Effector memory CD8-positive, alpha-beta T cell (primary cell): ENCODE results near the gene SLC9A9.
"Not testable (repeated sequence)": the region's sequence is repeated elsewhere in the genome, so short reads cannot be mapped to it uniquely, and the experiment has no call there.

Experiments
- ATAC-seq: fragments of 150-1000 bp; cut with Tn5 transposase; replicated peaks from 2 replicates; pipeline ENCODE4 v1.10.0; 2021; ENCODE audit warnings: mild to moderate bottlenecking, moderate library complexity
- DNase-seq, 3 experiments: peaks; one replicate each; pipeline ENCODE4 v3.0.0; 2021
- H3K27ac Mint-ChIP-seq, 2 donors: one replicate each; pipeline ENCODE4 v1.8.0; 2022; ENCODE audit warnings: mild to moderate bottlenecking in 2 of 2, mixed read lengths in 2 of 2, moderate library complexity in 2 of 2
- H3K27me3 Mint-ChIP-seq, 2 donors: one replicate each; pipeline ENCODE4 v1.8.0; 2022; ENCODE audit warnings: mixed read lengths in 2 of 2
- H3K36me3 Mint-ChIP-seq: one replicate; pipeline ENCODE4 v1.8.0; 2022; ENCODE audit warnings: mild to moderate bottlenecking, moderate library complexity, mixed read lengths; ENCODE audit not compliant: insufficient read depth
- H3K4me1 Mint-ChIP-seq, 2 donors: one replicate each; pipeline ENCODE4 v1.8.0; 2022; ENCODE audit warnings: low read depth in 2 of 2, mixed read lengths in 2 of 2
- H3K4me3 Mint-ChIP-seq, 2 donors: one replicate each; pipeline ENCODE4 v1.8.0; 2022; ENCODE audit warnings: mild to moderate bottlenecking in 2 of 2, mixed read lengths in 2 of 2, moderate library complexity in 2 of 2
- H3K9me3 Mint-ChIP-seq, 2 donors: one replicate each; pipeline ENCODE4 v1.8.0; 2022; ENCODE audit warnings: mixed read lengths in 2 of 2
- total RNA-seq, 9 experiments: gene quantifications; one replicate each; lab custom pipeline; 2026; lab: John Stamatoyannopoulos, UW

SLC9A9 gene
- 2.0 to 46.0 (median 15.7) reads per million in 9 experiments for total RNA-seq

- ATAC-seq, result peak; percentile 92
Observed at GRCh38 chr3:143847787-143848631, at the start of gene SLC9A9. SLC9A9 (minus strand) TSS chr3:143848468; CDS start chr3:143848322, 146 bp downstream.

GRCh38 chr3:143897576-143898295, 49.5 kb upstream of the SLC9A9 start:
- DNase-seq (no peak), ATAC-seq (no peak)
- H3K4me3 Mint-ChIP-seq, result no peak overlapping the region
- H3K36me3 Mint-ChIP-seq, result no peaks in the 10 kb centered on the region
- H3K27me3 Mint-ChIP-seq, result peaks cover 2 to 6% of the 10 kb centered on the region in 2 donors
- no peak overlapping the region for H3K27ac Mint-ChIP-seq
- H3K4me1 Mint-ChIP-seq, result no peaks in the 10 kb centered on the region
- no peaks in the 10 kb centered on the region for H3K9me3 Mint-ChIP-seq

More at GRCh38 chr3:143847787-143848631, at the start of gene SLC9A9:
- H3K36me3 Mint-ChIP-seq, result peaks cover 9% of the 10 kb centered on the region
- peak within 1 kb of the TSS; percentile 89 to 96 for H3K27ac Mint-ChIP-seq
- no peaks in the 10 kb centered on the region for H3K27me3 Mint-ChIP-seq
- DNase-seq, result peak; percentile 16 to 24 (median 20)
- H3K9me3 Mint-ChIP-seq, result no peaks in the 10 kb centered on the region
- peaks cover 27 to 52% of the 10 kb centered on the region in 2 donors for H3K4me1 Mint-ChIP-seq
- H3K4me3 Mint-ChIP-seq, result peak within 1 kb of the TSS; percentile 96 to 98

GRCh38 chr3:143896486-143896885, 48.2 kb upstream of the SLC9A9 start:
- no peak overlapping the region for H3K4me3 Mint-ChIP-seq
- no peaks in the 10 kb centered on the region for H3K9me3 Mint-ChIP-seq
- ATAC-seq, result no peak

DNA sequence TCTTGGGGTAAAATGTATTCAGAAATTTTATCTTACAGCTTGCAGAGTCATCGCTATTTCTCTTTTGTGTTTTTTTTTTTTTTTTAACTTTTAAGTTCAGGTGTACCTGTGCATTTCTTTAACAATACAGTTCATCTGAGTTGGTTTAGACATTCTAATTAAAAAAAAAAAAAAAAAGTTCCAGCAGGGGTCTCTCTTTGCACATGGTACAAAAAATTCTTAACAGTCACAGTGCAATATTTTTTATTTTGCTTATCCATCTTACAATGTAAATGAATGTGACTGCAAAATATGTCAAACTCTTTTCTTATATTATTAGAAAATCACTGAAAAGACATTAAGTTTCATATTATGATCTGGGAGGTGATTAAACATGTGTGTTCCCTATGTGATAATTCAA, 47.5 kb upstream of the SLC9A9 start:
- DNase-seq (no peak), ATAC-seq (no peak)
- Mint-ChIP-seq H3K9me3 (no peaks in the 10 kb centered on the region), H3K4me3 (no peak overlapping the region), H3K27me3 (peaks cover 17 to 20% of the 10 kb centered on the region in 2 donors), H3K4me1 (no peaks in the 10 kb centered on the region), H3K27ac (no peak overlapping the region), H3K36me3 (no peaks in the 10 kb centered on the region)

More at GRCh38 chr3:143896486-143896885, 48.2 kb upstream of the SLC9A9 start:
- Mint-ChIP-seq H3K4me1 (no peaks in the 10 kb centered on the region), H3K36me3 (no peaks in the 10 kb centered on the region), H3K27me3 (peaks cover 15 to 18% of the 10 kb centered on the region in 2 donors), H3K27ac (no peak overlapping the region)
- no peak for DNase-seq

GRCh38 chr3:143888846-143889245, 40.6 kb upstream of the SLC9A9 start:
- Mint-ChIP-seq H3K9me3 (no peaks in the 10 kb centered on the region), H3K4me3 (no peak overlapping the region), H3K27ac (no peak overlapping the region), H3K36me3 (no peaks in the 10 kb centered on the region), H3K4me1 (no peaks in the 10 kb centered on the region), H3K27me3 (peaks cover 14 to 25% of the 10 kb centered on the region in 2 donors)
- no peak for DNase-seq
- ATAC-seq, result no peak

GRCh38 chr3:143888166-143888565, 39.9 kb upstream of the SLC9A9 start:
- DNase-seq (no peak), ATAC-seq (no peak)
- H3K36me3 Mint-ChIP-seq, result no peaks in the 10 kb centered on the region
- no peaks in the 10 kb centered on the region for H3K4me1 Mint-ChIP-seq
- H3K9me3 Mint-ChIP-seq, result no peaks in the 10 kb centered on the region
- H3K27ac Mint-ChIP-seq, result no peak overlapping the region
- H3K27me3 Mint-ChIP-seq, result peaks cover 14 to 31% of the 10 kb centered on the region in 2 donors
- no peak overlapping the region for H3K4me3 Mint-ChIP-seq

DNA sequence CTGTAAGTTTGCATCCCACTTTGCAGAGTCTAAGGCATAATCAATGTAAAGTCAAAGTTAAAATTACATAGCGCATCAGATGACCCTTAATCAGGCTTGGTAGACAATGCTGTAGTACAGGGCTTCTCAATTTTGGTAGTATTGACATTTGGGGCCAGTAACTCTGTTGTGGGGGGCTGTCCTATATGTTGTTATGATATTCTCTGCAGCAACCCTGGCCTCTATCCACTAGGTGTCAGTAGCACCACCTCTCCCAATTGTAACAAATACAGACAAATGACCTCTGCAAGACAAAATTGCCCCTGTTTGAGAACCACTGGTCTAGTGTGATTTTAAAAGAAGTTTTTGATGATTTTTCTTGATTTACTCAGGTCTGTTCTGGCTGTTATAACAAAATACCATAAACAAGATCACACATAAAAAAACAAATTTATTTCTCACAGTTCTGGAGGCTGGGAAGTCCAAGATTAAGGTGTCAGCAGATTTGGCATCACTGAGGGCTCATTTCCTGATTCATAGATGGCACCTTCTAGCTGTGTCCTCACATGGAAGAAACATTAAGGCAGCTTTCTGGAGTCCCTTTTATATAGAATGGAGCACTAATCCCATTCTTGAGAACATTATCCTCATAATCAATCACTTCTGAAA, 37.6 kb upstream of the SLC9A9 start:
- Mint-ChIP-seq H3K4me3 (no peak overlapping the region), H3K9me3 (no peaks in the 10 kb centered on the region), H3K27me3 (peaks cover 5 to 26% of the 10 kb centered on the region in 2 donors), H3K4me1 (no peaks in the 10 kb centered on the region), H3K36me3 (no peaks in the 10 kb centered on the region), H3K27ac (no peak overlapping the region)
- ATAC-seq, result peak; percentile 79
- DNase-seq, result peak; percentile 11 to 14 (median 14)

- no peak overlapping the region for H3K4me3 Mint-ChIP-seq
- H3K27me3 Mint-ChIP-seq, result peaks cover 9 to 28% of the 10 kb centered on the region in 2 donors
- H3K4me1 Mint-ChIP-seq, result no peaks in the 10 kb centered on the region
- DNase-seq (no peak), ATAC-seq (no peak)
- no peaks in the 10 kb centered on the region for H3K36me3 Mint-ChIP-seq
- H3K27ac Mint-ChIP-seq, result no peak overlapping the region
- no peaks in the 10 kb centered on the region for H3K9me3 Mint-ChIP-seq
Observed at GRCh38 chr3:143884861-143885260, 36.6 kb upstream of the SLC9A9 start.

DNA sequence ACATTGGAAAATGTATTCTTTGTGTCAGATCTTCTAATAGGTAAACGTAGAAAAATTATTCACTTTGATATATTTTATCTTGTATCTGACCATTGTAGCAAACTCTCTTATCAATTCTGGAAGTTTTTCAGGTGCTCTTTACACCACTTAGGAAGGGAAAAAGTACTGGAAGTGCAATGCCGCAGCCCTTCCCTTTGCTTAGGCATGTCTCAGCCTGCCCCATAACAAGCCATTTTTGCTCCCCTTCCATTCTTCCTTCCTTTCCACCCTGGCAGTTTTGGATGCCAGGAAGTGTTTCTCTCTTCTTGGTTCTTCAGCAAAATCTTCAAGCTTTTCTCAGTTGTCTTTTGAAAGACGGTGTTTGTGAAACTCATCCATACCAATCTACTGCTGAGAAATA, 34.9 kb upstream of the SLC9A9 start:
- H3K4me1 Mint-ChIP-seq, result no peaks in the 10 kb centered on the region
- H3K9me3 Mint-ChIP-seq, result no peaks in the 10 kb centered on the region
- no peaks in the 10 kb centered on the region for H3K36me3 Mint-ChIP-seq
- no peak overlapping the region for H3K27ac Mint-ChIP-seq
- H3K27me3 Mint-ChIP-seq, result peaks cover 9 to 28% of the 10 kb centered on the region in 2 donors
- DNase-seq (no peak), ATAC-seq (no peak)
- no peak overlapping the region for H3K4me3 Mint-ChIP-seq

GRCh38 chr3:143881095-143881494, 32.8 kb upstream of the SLC9A9 start:
- H3K27ac Mint-ChIP-seq, result no peak overlapping the region
- peaks cover 9 to 26% of the 10 kb centered on the region in 2 donors for H3K27me3 Mint-ChIP-seq
- peaks cover 0 to 2% of the 10 kb centered on the region in 2 donors for H3K4me1 Mint-ChIP-seq
- ATAC-seq (no peak), DNase-seq (no peak)
- H3K4me3 Mint-ChIP-seq, result no peak overlapping the region
- H3K9me3 Mint-ChIP-seq, result no peaks in the 10 kb centered on the region
- H3K36me3 Mint-ChIP-seq, result no peaks in the 10 kb centered on the region

DNA sequence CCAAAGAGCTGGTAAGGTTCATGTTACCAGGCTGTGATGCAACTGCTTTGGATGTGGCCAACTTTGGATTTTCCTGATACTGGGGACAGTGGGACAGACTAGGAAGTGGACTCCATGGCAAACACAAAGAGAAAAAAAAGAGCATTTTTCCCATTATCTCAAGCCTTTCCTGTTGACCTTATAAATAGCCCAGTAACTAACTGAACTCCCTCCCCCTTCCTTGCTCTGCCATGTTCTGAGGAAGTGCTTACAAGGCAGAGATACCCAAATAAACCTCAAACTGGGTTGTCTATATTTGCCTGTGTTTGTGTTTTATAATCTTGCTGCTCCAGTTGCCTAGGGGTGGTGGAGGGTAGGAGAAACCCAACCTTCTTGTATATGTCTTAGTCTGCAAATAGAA, 27.3 kb upstream of the SLC9A9 start:
- H3K27ac Mint-ChIP-seq, result no peak overlapping the region
- H3K9me3 Mint-ChIP-seq, result no peaks in the 10 kb centered on the region
- no peaks in the 10 kb centered on the region for H3K36me3 Mint-ChIP-seq
- H3K27me3 Mint-ChIP-seq, result peaks cover under 1 to 6% of the 10 kb centered on the region in 2 donors
- H3K4me1 Mint-ChIP-seq, result peaks cover 0 to 3% of the 10 kb centered on the region in 2 donors
- no peak overlapping the region for H3K4me3 Mint-ChIP-seq
- DNase-seq (no peak), ATAC-seq (no peak)

DNA sequence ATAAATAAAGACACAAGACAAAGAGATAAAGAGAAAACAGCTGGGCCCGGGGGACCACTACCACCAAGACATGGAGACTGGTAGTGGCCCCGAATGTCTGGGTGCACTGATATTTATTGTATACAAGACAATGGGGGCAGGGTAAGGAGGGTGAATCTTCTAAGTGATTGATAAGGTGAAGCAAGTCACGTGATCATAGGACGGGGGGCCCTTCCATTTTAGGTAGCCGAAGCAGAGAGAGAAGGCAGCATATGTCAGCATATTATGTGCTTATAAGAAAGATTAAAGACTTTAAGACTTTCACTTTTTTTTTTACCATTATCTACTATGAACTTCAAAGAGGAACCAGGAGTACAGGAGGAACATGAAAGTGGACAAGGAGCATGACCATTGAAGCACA, 25.3 kb upstream of the SLC9A9 start:
- not testable (repeated sequence) for H3K4me3 Mint-ChIP-seq, ATAC-seq, DNase-seq, H3K27ac Mint-ChIP-seq, H3K36me3 Mint-ChIP-seq, H3K9me3 Mint-ChIP-seq, H3K4me1 Mint-ChIP-seq
- peaks cover 7 to 16% of the 10 kb centered on the region in 2 donors for H3K27me3 Mint-ChIP-seq

- H3K27me3 Mint-ChIP-seq, result peaks cover 37 to 41% of the 10 kb centered on the region in 2 donors
Observed at GRCh38 chr3:143865302-143865701, 17.0 kb upstream of the SLC9A9 start.

More at GRCh38 chr3:143865302-143865701, 17.0 kb upstream of the SLC9A9 start:
- Mint-ChIP-seq H3K36me3 (no peaks in the 10 kb centered on the region), H3K9me3 (no peaks in the 10 kb centered on the region), H3K27ac (no peak overlapping the region), H3K4me1 (no peaks in the 10 kb centered on the region), H3K4me3 (no peak overlapping the region)
- no peak for ATAC-seq
- DNase-seq, result no peak
